Activated T-helper 9 cell treated with anti-CD3 and anti-CD28 coated beads, Interleukin-2, amount 50 U/mL, for 16 hours (primary cell): ENCODE results near the gene MGAM2.
"Not testable (repeated sequence)": the region's sequence is repeated elsewhere in the genome, so short reads cannot be mapped to it uniquely, and the experiment has no call there.

Experiments
- DNase-seq: peaks from one replicate; pipeline ENCODE4 v3.0.0-alpha.2; 2020; ENCODE audit warnings: low read depth

MGAM2 gene

DNA sequence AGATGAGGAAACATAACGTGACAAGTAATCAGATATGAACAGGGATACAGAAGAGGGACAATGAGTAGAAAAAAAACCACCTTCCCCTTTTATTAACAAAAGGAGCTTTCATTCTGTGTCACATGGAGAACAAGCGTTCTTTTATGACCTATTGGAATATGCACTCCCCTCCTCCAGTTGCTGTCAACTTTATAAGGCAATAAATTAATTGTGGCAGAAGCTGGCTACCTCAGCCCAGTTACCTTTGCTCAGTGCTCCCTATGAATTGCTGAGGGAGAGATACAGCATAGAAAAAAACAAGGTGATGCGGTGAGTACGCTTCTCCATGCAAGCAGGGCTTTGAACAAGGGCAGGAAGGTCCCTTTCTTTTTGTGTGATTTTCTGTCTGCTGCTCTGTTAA, at the start of gene MGAM2:
Gene MGAM2 (plus strand): TSS at position 220 of the 400 bp plus-strand sequence. CDS start 5,156 bp downstream, outside the sequence.
- DNase-seq, result no peak

DNA sequence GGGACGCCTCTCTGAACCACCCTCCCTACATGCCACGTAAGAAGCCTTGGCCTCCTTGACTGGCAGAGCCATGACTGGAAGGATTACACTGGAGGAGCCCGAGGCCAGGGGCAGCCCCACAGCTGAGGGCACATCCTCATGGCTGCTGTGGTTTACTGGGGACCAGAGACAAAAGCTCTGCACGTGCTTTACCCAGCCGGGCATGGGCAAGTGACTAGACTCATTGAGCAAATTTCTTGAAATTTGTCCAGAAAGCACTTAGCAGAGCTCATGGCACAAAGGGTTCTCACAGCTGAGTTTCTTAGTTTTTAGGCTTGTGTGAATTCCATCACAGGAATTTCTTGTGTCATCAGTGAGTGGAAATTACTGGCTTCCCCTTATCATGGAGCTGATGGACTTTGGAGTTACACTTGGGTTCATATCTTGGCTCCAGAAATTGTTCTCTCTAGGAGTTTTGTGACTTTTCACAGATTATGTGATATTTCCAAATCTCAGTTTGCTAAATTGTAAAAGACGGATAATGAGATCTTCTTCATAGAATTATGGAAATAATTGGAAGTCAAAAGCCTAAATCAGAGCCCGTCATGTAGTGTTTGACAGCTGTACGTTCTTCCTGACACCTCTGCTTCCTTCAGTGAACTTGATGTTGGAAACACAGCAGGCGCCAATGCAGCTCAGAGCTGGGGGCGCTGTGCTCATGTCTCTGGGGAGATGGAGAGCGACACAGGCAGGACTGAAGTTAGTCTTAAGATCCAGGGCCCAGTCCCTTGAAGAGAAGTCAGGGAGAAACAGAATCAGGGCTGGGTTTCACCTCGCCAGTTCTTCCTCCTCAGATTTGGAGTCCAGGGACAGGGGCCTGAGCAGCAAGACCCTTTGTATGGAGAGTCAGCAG, 47.7 kb upstream of the MGAM2 start:
- no peak for DNase-seq

DNA sequence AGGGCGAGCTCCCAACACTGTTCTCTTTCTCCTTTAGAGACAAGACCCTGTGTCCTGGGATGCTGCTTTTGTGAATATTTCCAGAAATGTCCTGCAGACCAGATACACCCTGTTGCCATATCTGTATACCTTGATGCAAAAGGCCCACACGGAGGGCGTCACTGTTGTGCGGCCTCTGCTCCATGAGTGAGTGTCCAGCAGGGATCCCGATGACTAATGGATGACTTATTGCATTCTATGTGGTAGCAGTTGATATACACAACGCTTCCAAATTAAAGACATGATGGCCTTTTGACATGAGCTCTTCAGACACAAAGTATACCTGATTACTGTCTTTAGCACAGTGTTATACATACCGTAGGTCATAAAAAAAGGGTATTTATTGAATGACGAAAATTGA, 45.0 kb upstream of the MGAM2 start:
- no peak for DNase-seq

DNA sequence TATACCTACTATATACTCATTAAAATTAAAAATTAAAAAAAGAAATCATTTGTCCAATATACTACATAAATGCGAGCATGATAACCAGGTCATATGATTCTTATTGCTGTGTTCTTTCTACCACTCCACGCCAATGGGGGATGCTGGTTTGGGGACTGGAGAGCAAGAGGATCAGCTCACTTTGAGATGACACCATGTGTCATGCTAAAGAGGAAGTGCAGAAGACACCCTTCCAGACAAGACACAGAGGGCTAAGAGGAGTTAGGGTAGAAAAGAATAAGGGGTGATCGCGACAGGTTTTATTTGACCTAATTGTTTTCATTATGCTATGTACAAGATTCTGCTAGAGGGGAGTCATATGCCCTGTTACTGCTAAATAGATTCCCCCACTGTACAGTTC, 33.8 kb upstream of the MGAM2 start:
- DNase-seq, result no peak

DNA sequence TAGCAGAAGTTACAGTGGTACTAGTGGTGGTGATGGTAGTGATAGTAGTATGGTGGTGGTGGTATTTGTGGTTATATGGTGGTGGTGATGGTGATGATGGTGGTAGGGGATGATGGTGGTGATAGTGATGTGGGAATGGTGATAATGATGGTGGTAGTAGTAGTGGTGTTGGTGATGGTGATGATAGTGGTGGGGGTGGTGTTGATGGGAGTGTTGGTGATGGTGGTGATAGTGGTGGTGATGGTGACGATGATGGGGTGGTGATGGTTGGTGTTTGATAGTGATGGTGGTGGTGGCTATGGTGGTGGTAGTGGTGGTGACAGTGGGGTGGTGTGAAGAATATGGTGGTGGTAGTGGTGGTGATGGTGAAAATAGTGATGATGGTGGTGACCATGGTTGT, 27.9 kb upstream of the MGAM2 start:
- DNase-seq, result no peak

DNA sequence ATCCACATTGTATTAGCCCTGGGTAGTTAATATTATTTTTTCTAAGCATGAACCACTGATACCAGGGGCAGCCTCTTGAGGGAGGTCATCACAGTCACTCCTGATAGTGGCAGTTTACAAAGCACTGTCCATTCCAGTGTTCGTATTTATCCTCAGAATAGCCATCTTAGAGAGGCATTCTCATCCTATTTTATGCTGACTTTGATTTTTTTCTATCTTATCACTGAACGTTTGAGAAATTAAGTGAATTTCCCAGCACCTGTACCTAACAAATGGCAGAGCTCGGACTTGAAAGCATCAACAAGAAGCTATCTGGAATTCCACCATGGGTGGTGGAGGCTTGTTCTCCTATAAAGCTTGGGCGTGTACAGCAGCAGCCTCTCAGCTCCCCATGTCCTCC, 26.1 kb upstream of the MGAM2 start:
- DNase-seq, result no peak

DNA sequence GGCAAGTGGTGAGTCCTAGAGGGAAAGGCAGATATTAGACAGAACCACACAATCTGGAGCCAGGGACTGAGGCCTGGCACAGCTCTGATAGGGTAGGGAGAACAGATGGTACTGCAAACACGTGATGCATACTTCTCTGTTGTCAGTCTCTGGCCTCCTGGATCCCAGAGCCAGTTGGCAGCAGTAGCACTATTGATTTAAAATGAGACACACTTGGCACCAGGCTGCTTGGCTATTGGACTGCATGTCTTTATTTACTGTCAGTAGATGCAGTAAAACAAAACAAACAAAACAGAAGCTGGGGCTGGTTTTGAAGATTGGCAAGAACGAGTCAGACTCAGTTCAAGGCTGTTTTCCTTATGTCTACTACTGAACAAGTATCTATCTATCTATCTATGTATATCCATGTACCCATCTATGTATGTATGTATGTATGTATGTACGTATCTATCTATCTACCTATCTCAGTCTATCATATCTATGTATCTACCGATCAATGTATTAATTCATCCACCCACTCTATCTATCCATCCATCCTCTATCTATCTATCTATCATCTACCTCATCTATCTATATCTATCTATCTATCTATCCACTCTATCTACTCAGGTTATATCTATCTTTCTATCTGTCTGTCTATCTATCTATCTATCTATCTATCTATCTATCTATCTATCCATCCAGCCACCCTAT, 23.4 kb upstream of the MGAM2 start:
- DNase-seq, result no peak

DNA sequence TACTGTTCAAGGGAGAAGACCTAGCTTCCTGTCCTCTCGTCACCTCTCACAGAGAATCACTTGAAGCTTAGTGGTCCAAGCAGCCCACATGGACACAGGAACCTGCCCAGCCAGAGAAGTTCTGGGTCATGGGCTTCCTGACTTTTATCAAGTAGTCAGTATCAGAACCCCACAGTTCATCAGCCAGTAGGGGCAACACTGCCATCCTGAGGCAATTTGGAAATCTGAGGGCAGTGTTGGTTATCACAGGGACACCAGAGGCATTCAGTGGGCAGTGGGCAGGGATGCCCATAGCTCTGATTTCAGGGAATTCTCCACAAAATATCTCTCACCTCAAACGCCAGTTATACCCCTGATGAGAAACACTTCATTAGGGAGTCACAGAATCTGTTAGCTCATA, 22.5 kb upstream of the MGAM2 start:
- DNase-seq, result no peak

DNA sequence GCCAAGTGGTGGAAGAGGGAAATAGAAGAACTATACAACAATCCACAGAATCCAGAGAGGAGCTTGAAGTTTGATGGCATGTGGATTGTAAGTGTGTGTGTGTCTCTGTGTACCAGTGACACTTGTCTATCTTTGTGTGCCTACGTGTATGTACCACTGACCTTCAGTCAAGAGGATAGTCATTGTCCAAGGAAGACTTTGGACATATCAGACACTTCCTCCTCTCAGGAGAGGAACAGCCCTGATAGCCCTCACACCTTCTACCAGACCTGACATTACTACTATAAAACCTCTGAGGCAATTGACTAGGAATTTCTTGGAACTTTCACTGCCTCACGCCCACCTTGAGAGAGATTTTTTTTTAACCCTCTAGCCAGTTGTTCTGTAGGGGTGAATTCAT, 19.6 kb upstream of the MGAM2 start:
- no peak for DNase-seq

DNA sequence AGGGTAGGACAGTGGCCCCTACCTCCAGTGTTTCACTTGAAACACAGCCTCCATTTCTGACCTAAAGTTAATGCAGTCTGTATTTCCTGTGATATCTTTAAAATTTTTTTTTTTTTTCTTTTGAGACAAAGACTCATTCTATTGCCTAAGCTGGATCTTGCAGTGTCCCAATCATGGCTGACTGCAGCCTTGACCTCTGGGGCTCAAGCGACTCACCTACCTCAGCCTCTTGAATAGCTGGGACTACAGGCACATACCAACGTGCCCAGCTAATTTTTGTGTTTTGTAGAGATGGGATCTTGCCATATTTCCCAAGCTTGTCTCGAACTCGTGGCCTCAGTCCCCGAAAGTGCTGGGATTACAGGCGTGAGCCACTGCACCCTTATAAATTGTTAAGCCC, 16.7 kb upstream of the MGAM2 start:
- no peak for DNase-seq

DNA sequence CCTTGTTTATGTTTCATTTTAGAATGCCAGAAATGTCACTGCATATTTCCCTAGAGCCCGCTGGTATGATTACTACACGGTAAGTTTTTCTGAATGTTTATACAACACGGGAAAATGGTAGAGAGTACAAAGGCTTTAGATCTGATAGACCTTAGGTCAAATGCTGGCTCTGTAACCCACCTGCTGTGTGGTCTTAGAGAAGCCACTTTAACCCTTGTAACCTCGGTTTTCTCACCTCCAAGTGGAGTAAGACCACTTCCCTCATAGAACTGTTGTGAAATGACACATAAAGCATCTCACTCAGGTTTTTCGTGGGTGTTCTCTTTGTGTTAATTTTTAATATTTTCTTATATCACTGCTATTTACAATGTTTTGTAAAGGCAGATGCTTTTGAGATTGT, 13.9 kb upstream of the MGAM2 start:
- DNase-seq, result no peak

DNA sequence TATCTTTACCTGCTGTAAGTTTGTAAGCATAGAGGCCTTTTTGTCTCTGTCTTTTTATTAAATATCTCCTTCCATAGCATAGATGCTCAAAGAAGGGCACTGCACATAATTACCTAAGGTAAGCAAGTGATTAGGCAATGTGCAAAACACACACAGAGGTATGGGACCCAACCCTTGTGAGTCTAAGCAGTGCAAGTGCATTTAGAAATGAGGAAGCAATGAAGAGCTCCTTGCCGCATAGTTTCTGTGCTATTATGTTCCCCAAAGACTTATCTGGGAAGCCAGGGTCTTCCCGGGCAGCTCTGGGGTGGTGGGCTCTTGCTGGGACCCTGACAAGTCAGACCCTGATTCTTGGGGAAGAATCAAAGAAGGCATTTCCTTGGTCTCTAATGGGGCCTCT, 13.5 kb upstream of the MGAM2 start:
- DNase-seq, result no peak

DNA sequence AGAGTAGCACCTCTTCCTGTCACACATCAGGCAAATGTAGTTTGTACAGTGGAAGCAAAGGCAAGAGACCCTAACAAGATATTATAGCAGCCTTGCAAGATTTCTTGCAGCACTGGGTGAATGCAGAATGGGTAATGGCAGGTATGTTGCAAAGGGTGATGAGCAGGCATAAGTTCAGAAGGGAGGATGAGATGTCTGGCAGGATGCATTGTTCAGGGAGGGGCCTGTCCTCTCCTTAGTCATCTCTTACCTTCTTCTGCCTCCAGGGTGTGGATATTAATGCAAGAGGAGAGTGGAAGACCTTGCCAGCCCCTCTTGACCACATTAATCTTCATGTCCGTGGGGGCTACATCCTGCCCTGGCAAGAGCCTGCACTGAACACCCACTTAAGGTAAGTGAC, 12.2 kb upstream of the MGAM2 start:
- not testable (repeated sequence) for DNase-seq

DNA sequence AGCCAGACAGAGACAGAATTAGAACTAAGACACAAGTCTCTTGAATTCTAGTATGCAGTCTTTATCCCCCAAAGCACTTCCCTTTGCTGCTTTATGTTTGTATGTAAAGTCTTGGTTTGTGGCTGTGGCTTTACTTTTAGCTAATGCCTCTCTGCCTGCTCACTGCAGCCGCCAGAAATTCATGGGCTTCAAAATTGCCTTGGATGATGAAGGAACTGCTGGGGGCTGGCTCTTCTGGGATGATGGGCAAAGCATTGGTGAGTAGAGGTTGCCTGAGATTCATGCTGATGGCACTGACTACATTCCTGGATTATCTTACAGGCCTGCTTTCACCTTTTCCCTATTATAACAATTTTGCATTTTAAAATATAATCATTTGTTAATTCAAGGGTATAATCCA, 10.9 kb upstream of the MGAM2 start:
- no peak for DNase-seq

DNA sequence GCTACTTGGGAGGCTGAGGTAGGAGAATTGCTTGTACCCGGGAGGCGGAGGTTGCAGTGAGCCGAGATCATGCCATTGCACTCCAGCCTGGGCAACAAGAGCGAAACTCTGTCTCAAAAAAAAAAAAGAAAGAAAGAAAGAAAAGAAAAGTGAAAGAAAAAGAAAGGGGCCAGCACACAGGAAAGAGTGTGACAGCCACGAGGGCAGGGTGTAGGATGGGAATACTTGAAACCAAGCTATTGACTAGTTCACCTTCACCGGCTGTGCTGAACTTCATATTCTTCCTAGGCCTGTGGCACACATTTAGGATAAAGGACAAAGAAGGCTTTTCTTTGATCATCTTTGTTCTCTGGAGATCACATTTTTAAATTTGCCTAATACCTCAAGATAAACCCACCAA, 9.7 kb upstream of the MGAM2 start:
- not testable (repeated sequence) for DNase-seq

DNA sequence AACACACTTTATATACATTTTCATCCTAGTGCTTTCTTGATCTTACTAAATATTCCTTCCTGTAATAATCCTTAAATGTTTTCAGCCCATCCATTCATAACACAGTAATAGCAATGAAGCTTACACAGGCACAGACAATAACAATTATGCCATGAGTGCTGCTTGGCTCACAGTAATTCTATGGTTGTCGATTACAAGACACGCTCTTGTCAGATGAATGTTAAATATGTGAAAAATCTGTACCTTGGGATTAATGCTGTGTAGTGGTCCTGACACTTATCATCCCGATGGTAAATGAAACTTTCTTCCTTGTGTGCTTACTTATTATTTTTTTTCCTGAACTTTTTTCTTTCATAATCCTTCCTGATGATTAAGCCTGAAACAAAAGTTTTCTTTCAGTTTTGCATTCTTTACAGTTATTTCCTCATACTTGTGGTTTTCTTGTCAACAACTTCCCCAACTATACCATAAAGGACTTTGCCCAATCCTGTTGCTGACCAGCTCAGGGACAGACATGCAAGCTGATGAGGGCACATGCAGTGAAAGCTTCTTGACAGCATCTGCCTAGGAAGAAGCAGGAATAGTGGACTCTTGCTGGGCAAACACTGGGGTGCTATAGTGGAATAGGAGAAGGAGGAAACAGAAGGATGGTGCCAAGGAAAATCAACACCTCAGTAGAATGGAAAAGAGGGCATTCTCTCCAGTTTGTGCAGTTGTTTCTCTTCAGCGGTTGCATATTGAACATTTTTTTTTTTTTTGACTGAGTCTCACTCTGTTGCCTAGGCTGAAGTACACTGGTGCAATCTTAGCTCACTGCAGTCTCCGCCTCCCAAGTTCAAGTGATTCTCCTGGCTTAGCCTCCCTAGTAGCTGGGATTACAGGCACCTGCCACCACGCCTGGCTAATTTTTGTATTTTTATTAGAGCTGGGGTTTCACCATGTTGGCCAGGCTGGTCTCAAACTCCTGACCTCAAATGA, 6.7 kb upstream of the MGAM2 start:
- no peak for DNase-seq

DNA sequence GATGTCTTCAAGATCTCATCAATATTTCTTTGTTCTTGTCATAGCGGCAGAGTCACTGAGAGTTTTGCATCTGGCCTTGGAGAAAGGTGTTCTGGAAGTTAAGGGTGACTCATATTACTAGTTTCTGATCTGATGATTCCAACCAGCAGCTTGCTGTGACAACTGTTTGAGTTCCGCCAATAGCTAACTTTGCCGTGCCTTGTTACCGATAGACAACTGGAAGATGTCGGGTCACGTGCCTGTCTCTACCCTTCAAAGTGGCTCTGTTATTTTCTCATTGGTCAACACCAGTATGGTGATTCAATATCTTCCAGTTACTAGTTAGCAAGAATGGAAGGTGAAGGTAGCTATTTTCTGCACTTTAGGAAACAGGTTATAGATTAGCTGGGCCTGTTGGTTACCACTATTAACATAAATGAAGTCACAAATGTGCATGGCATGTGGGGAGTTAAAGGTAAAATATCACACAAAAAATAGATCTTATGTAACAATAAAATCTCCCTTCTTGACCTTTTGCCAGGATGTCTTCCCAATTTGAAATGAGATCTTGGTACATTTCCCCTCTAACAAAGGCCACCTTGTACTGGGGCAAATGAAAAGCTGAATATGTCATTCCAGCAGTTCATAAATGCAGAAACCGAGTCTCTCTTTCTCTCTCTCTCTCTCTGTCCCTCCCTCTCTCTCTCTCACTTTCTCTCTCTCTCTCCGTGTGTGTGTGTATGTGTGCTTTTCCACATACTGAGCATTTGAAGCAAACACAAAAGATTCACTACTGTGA, 2.6 kb upstream of the MGAM2 start:
- no peak for DNase-seq

DNA sequence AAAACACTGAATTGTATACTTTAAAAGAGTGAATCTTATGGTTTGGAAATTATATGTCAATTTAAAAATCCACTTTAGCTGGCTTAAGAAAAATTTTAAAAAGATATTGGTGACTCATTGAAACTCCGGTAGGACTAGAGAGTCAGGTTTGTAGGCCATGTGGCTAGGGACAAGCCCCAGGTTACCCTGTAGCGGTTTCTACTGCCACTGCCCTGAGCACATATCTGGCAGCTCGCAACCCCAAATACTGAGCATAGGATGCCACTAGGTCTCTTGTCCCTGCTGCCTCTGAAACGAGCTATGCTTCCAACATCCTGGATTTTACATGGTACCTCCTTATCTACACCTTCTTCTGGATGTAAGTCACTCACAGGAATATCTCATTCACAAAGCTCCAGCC, 1.4 kb upstream of the MGAM2 start:
- no peak for DNase-seq

DNA sequence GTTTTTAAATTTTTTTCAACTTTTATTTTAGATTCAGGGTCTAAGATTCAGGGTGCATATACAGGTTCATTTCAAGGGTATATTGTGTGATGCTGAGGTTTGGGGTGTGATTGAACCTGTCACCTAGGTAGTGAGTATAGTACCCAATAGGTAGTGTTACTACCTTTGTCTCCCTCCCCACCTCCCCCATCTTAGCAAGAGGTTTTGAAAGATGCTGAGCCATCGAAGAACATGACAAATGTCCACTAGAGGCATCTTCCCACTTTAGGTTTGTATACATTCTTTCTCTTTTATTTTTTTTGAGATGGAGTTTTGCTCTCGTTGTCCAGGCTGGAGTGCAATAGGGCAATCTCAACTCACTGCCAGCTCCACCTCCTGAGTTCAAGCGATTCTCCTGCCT, 880 bp upstream of the MGAM2 start:
- no peak for DNase-seq

DNA sequence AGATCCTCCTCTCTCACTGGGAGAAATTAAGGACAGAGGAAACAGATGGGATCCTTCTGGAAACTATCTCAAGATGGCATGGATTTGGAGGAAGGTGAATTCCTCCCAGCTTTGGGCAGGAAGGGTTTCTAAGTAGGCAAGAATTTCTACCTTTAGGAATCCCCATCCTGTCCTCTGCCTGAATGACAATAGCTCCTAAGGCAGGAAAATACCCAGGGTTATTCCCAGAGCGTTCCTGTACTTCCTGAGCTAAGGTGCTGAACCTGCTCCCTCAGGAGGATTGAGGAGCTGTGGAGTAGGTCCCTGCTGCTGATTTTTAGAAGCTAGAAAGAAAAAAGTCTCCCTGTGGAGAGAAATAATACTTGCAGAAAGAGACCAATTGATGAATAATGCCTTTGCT, 568 bp downstream of the MGAM2 start:
- DNase-seq, result no peak

DNA sequence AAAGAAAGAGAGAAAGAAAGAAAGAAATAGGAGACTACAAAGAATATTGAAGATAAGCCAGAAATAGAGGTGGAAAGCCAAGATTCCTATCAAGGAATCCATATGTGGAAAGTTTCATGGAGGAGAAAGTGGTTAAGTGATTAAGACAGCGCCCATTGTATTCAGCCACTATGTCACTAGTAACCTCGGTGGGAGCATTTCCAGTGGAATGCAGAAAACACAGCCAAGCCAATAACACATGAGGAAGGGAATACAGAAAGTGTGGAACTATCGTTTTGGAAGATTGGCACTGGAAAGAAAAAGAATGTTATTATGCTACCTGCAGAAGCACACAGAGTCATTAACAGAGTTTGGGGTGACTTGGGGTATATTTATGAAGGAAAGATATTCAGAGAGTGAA, 2.7 kb downstream of the MGAM2 start:
- no peak for DNase-seq

DNA sequence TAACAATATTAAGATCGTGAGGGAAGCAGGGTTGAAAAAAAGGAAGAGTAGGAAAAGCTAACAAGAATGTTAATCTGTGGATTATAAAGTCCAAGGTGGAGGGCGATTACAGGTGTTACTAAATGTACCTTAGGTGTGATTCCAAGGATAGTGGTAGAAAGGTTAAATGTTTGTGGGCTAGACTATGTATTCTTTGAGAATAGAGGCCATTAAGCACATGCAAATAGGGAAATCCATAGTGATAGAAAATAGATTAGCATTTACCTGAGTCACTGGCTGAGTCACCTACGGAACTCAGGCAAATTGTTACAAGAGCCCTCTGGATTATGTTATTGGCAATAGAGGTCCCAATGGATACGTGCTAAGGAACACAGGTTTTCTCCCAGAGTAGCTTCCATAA, 9.0 kb downstream of the MGAM2 start:
- no peak for DNase-seq
